ENCODE results near the gene OSBPL3. TPM values are rescaled to one million over a fixed set of nuclear protein-coding genes. Genes with fewer than 3 reads are reported as not detected.

Gene OSBPL3
- total and polyA plus RNA-seq, 7 donors, result 0.60 to 6.3 (median 1.8) TPM

- no peaks in the 10 kb centered on the region for H3K9me3 ChIP-seq
- no peak for DNase-seq
- H3K27me3 ChIP-seq, result no peaks in the 10 kb centered on the region
- H3K4me3 ChIP-seq, result no peak overlapping the region
- intact Hi-C loops (cut with DNase I), result no loop called here
- WGBS, 2 donors, result 84 to 89% methylated on average over 2 of the region's 2 CpGs
- H3K27ac ChIP-seq, result no peak overlapping the region
- TF ChIP-seq CTCF (IDR thresholded peaks at IDR 0.05) (no peak), POLR2AphosphoS5 (IDR thresholded peaks at IDR 0.05) (no peak), EP300 (IDR thresholded peaks at IDR 0.05) (no peak), POLR2A (IDR thresholded peaks at IDR 0.05) (no peak)
- H3K4me1 ChIP-seq, result no peaks in the 10 kb centered on the region
- no peaks in the 10 kb centered on the region for H3K36me3 ChIP-seq
These were observed 77.0 kb downstream of the OSBPL3 start for GRCh38 chr7:24902931-24903330.

GRCh38 chr7:24902276-24902675 is 77.7 kb downstream of the OSBPL3 start:
- Histone ChIP-seq H3K27me3 (no peaks in the 10 kb centered on the region), H3K4me1 (no peaks in the 10 kb centered on the region), H3K4me3 (no peak overlapping the region), H3K36me3 (no peaks in the 10 kb centered on the region), H3K9me3 (no peaks in the 10 kb centered on the region), H3K27ac (no peak overlapping the region)
- TF ChIP-seq POLR2AphosphoS5 (IDR thresholded peaks at IDR 0.05), result no peak
- DNase-seq, result no peak
- WGBS, 2 donors, result 56 to 92% methylated on average over 2 of the region's 2 CpGs
- intact Hi-C loops (cut with DNase I), result no loop called here

GRCh38 chr7:24899905-24900304 is 80.1 kb downstream of the OSBPL3 start:
- TF ChIP-seq EP300 (IDR thresholded peaks at IDR 0.05), result no peak
- DNase-seq, result no peak

GRCh38 chr7:24899161-24899560 is 80.8 kb downstream of the OSBPL3 start:
- Histone ChIP-seq H3K27me3 (no peaks in the 10 kb centered on the region), H3K4me3 (no peak overlapping the region), H3K27ac (no peak overlapping the region), H3K4me1 (no peaks in the 10 kb centered on the region), H3K36me3 (no peaks in the 10 kb centered on the region), H3K9me3 (no peaks in the 10 kb centered on the region)
- DNase-seq, result no peak
- intact Hi-C loops (cut with DNase I), result no loop called here
- WGBS, 2 donors, result 91 to 93% methylated on average over 1 of the region's 1 CpG
- no peak for TF ChIP-seq POLR2AphosphoS5 (IDR thresholded peaks at IDR 0.05)
- no peak for TF ChIP-seq CTCF (IDR thresholded peaks at IDR 0.05)
- no peak for TF ChIP-seq POLR2A (IDR thresholded peaks at IDR 0.05)
- no peak for TF ChIP-seq EP300 (IDR thresholded peaks at IDR 0.05)

More at GRCh38 chr7:24899905-24900304, 80.1 kb downstream of the OSBPL3 start:
- H3K27ac ChIP-seq, result no peak overlapping the region
- H3K9me3 ChIP-seq, result no peaks in the 10 kb centered on the region
- no peak overlapping the region for H3K4me3 ChIP-seq
- H3K36me3 ChIP-seq, result no peaks in the 10 kb centered on the region
- WGBS, 2 donors, result 78 to 91% methylated on average over 4 of the region's 4 CpGs
- intact Hi-C loops (cut with DNase I), result no loop called here
- no peaks in the 10 kb centered on the region for H3K4me1 ChIP-seq
- no peaks in the 10 kb centered on the region for H3K27me3 ChIP-seq

GRCh38 chr7:24898691-24899090 is 81.3 kb downstream of the OSBPL3 start:
- no peak for DNase-seq
- Histone ChIP-seq H3K9me3 (no peaks in the 10 kb centered on the region), H3K4me1 (no peaks in the 10 kb centered on the region), H3K27ac (no peak overlapping the region), H3K27me3 (no peaks in the 10 kb centered on the region), H3K36me3 (no peaks in the 10 kb centered on the region), H3K4me3 (no peak overlapping the region)
- TF ChIP-seq POLR2AphosphoS5 (IDR thresholded peaks at IDR 0.05) (no peak), EP300 (IDR thresholded peaks at IDR 0.05) (no peak), CTCF (IDR thresholded peaks at IDR 0.05) (no peak)
- 74 to 88% methylated on average over 4 of the region's 4 CpGs for WGBS, 2 donors
- intact Hi-C loops (cut with DNase I), result no loop called here

GRCh38 chr7:24896031-24896501 is 83.9 kb downstream of the OSBPL3 start:
- Histone ChIP-seq H3K4me1 (no peaks in the 10 kb centered on the region), H3K4me3 (no peak overlapping the region), H3K9me3 (no peaks in the 10 kb centered on the region), H3K27me3 (no peaks in the 10 kb centered on the region), H3K36me3 (no peaks in the 10 kb centered on the region), H3K27ac (no peak overlapping the region)
- intact Hi-C loops (cut with DNase I), result no loop called here
- DNase-seq, result no peak
- 31 to 69% methylated on average over 4 of the region's 4 CpGs for WGBS, 2 donors
- TF ChIP-seq EP300 (IDR thresholded peaks at IDR 0.05) (no peak), POLR2AphosphoS5 (IDR thresholded peaks at IDR 0.05) (peak in 2 of 4 donors; percentile 15 to 19), CTCF (IDR thresholded peaks at IDR 0.05) (no peak), POLR2A (IDR thresholded peaks at IDR 0.05) (no peak)

Data from sigmoid colon (tissue), 7 donors.